Sigmoid colon (tissue), 7 donors: ENCODE data around the gene KLF11. TPM values are rescaled to one million over a fixed set of nuclear protein-coding genes. Genes with fewer than 3 reads are reported as not detected.
"Not testable (repeated sequence)": the region's sequence is repeated elsewhere in the genome, so short reads cannot be mapped to it uniquely, and the experiment has no call there.

Experiments
- DNase-seq: peaks from one replicate; pipeline ENCODE4 v3.0.0-alpha.2; 2019
- H3K27ac ChIP-seq, 4 donors: fragments of 200-600 bp; sonication (generic); one replicate each; pipeline ENCODE4 v1.5.1; 2016 to 2019; ENCODE audit warnings: mild to moderate bottlenecking in 1 of 4
- H3K27me3 ChIP-seq, 3 donors: fragments of 200-600 bp; sonication (generic); one replicate each; pipeline ENCODE4 v1.5.1; 2019; ENCODE audit warnings: mild to moderate bottlenecking in 1 of 3
- H3K36me3 ChIP-seq, 4 donors: fragments of 200-600 bp; sonication (generic); one replicate each; pipeline ENCODE4 v1.5.1; 2016 to 2019
- H3K4me1 ChIP-seq, 4 donors: fragments of 200-600 bp; sonication (generic); one replicate each; pipeline ENCODE4 v1.5.1; 2017 to 2019
- H3K4me3 ChIP-seq, 4 donors: fragments of 200-600 bp; sonication (generic); one replicate each; pipeline ENCODE4 v1.5.1; 2017 to 2019; ENCODE audit warnings: mild to moderate bottlenecking in 2 of 4, moderate library complexity in 1 of 4
- H3K9me3 ChIP-seq, 4 donors: fragments of 200-600 bp in 3 of 4; sonication (generic) in 3 of 4; one replicate each; pipeline versions ENCODE4 v1.5.1 to v1.6.1; 2013 to 2019
- CTCF ChIP-seq, 4 experiments: fragments of 450-650 bp in 3 of 4; fragments of 200-600 bp in 1 of 4; IDR thresholded peaks; one replicate each; pipeline ENCODE4 v1.5.1; 2016 to 2019; ENCODE audit warnings: antibody characterized with exemption in 4 of 4, mild to moderate bottlenecking in 3 of 4, moderate library complexity in 2 of 4
- EP300 ChIP-seq, 4 donors: sonication (generic); formaldehyde crosslinking; IDR thresholded peaks; one replicate each; pipeline ENCODE4 v1.6.1; 2017; ENCODE audit warnings: antibody characterized with exemption in 4 of 4
- POLR2A ChIP-seq, 2 donors: fragments of 450-650 bp; IDR thresholded peaks; one replicate each; pipeline ENCODE4 v1.6.1; 2016; ENCODE audit warnings: antibody characterized with exemption in 2 of 2, mild to moderate bottlenecking in 2 of 2, moderate library complexity in 2 of 2
- POLR2AphosphoS5 ChIP-seq, 4 donors: sonication (generic); formaldehyde crosslinking; IDR thresholded peaks; one replicate each; pipeline ENCODE4 v1.6.1; 2017; ENCODE audit warnings: antibody characterized with exemption in 4 of 4
- WGBS, 2 donors: extraction: QIAGEN DNeasy Blood & Tissue Kit; methylation state at CpG; one replicate each; pipeline ENCODE4 v1.1.7; 2013; 5-methylcytosine and 5-hydroxymethylcytosine counted together
- intact Hi-C: fragments of 100-400 bp; cut with DNase I; formaldehyde crosslinking; loops from one replicate; pipeline ENCODE4 v1.15.1; 2023
- polyA plus RNA-seq, 3 donors: library from polyadenylated mRNA; stranded (reverse); fragments of 200-250 nt; gene quantifications; one replicate each; pipeline ENCODE4 v1.2.3, GENCODE V29; 2013
- total RNA-seq, 4 donors: library from RNA; depleted of rRNA; stranded (reverse); fragments of >200 nt; gene quantifications; one replicate each; pipeline ENCODE4 v1.1.0, GENCODE V29; 2016
- donor health status: healthy with polysubstance abuse.
- donor health status: Bipolar disorder and iron deficiency.
- donor health status: healthy.

The KLF11 gene
- total and polyA plus RNA-seq, 7 donors = 3.9 to 41.3 (median 18.5) TPM

GRCh38 chr2:10014418-10015190 is 28.7 kb upstream of the KLF11 start:
- peak; percentile 64 for DNase-seq
- H3K4me1 ChIP-seq = peaks cover 0 to 12% (median 11%) of the 10 kb centered on the region in 4 donors
- WGBS, 2 donors = 90 to 96% methylated on average over 42 of the region's 42 CpGs

GRCh38 chr2:10015376-10015989 is 27.9 kb upstream of the KLF11 start:
- H3K4me1 ChIP-seq, H3K4me3 ChIP-seq, intact Hi-C loops, H3K9me3 ChIP-seq, H3K27me3 ChIP-seq, H3K27ac ChIP-seq, H3K36me3 ChIP-seq: not testable (repeated sequence)
- DNase-seq = peak; percentile 46
- WGBS, 2 donors = 91 to 98% methylated on average over 42 to 44 of the region's 44 CpGs

More at GRCh38 chr2:10014418-10015190, 28.7 kb upstream of the KLF11 start:
- peaks cover 0 to 3% (median 0%) of the 10 kb centered on the region in 4 donors for H3K9me3 ChIP-seq
- H3K27me3 ChIP-seq = no peaks in the 10 kb centered on the region
- intact Hi-C loops = no loop called here
- H3K36me3 ChIP-seq = no peaks in the 10 kb centered on the region
- H3K4me3 ChIP-seq = no peak overlapping the region
- TF ChIP-seq EP300 (IDR thresholded peaks at IDR 0.05) (no peak), POLR2A (IDR thresholded peaks at IDR 0.05) (no peak), POLR2AphosphoS5 (IDR thresholded peaks at IDR 0.05) (no peak), CTCF (IDR thresholded peaks at IDR 0.05) (no peak)
- H3K27ac ChIP-seq = no peak overlapping the region

- H3K27me3 ChIP-seq = no peaks in the 10 kb centered on the region
- no peaks in the 10 kb centered on the region for H3K36me3 ChIP-seq
- TF ChIP-seq CTCF (IDR thresholded peaks at IDR 0.05) = no peak
- TF ChIP-seq POLR2AphosphoS5 (IDR thresholded peaks at IDR 0.05) = no peak
- no peak for TF ChIP-seq POLR2A (IDR thresholded peaks at IDR 0.05)
- no peak for TF ChIP-seq EP300 (IDR thresholded peaks at IDR 0.05)
- intact Hi-C loops = no loop called here
- H3K4me1 ChIP-seq = no peaks in the 10 kb centered on the region
- peaks cover 0 to 3% (median 0%) of the 10 kb centered on the region in 4 donors for H3K9me3 ChIP-seq
- no peak overlapping the region for H3K27ac ChIP-seq
- whole genome bisulfite sequencing, 2 donors = 85 to 91% methylated on average over 35 of the region's 35 CpGs
- H3K4me3 ChIP-seq = no peak overlapping the region
- peak; percentile 53 for DNase-seq
Observed at GRCh38 chr2:10016001-10016801, 27.1 kb upstream of the KLF11 start.

GRCh38 chr2:10016802-10017258 is 26.5 kb upstream of the KLF11 start:
- Histone ChIP-seq H3K4me3 (no peak overlapping the region), H3K4me1 (no peaks in the 10 kb centered on the region), H3K27me3 (no peaks in the 10 kb centered on the region), H3K27ac (no peak overlapping the region), H3K36me3 (no peaks in the 10 kb centered on the region), H3K9me3 (peaks cover 0 to 3% (median 0%) of the 10 kb centered on the region in 4 donors)
- 85 to 92% methylated on average over 8 of the region's 8 CpGs for WGBS, 2 donors
- DNase-seq = no peak
- TF ChIP-seq CTCF (IDR thresholded peaks at IDR 0.05) (no peak), POLR2AphosphoS5 (IDR thresholded peaks at IDR 0.05) (no peak), EP300 (IDR thresholded peaks at IDR 0.05) (no peak), POLR2A (IDR thresholded peaks at IDR 0.05) (no peak)
- intact Hi-C loops = no loop called here
